CD4-positive, alpha-beta T cell treated with Interferon gamma for 1 hour (primary cell): ENCODE results near the gene SEMA4G.

Experiments used
- DNase-seq: peaks from one replicate; pipeline ENCODE4 v3.0.0-alpha.2; 2020

The SEMA4G gene

GRCh38 chr10:100989088-100989487 lies 19.8 kb downstream of the SEMA4G start:
- no peak for DNase-seq

DNA sequence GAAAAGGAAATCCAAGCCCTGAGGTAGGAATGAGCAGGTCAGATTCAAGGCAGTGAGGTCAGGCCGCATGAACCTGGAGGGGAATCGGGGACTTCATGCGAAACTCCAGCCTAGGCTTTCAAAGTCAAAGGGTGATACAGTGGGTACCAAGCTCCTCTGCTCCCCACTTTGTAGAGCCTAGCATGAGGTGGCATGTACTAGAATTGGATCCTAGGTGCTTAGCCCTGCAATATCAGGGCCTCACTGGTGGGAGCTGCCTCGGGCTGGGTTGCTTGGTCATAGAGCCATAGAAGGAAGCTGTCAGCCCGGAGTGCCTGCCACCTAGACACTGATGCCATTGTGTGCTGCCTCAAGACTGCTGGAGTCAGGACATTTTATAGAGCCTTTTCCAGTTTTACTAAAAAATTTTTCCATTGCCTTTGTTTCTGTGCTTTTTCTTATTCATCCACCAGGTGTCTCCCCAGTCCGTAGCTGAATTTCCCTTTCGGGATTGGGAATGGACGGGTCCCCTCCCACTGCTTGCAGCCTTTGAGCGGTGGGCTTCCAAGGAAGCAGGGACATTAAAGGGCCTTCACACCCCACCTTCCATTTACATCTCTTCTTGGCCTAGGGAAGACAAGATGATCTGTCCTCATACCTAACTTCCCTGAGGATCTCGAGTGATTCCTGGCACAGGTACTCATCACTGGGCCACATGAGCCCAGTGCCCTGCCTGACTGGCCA lies 24.8 kb downstream of the SEMA4G start:
- no peak for DNase-seq

DNA sequence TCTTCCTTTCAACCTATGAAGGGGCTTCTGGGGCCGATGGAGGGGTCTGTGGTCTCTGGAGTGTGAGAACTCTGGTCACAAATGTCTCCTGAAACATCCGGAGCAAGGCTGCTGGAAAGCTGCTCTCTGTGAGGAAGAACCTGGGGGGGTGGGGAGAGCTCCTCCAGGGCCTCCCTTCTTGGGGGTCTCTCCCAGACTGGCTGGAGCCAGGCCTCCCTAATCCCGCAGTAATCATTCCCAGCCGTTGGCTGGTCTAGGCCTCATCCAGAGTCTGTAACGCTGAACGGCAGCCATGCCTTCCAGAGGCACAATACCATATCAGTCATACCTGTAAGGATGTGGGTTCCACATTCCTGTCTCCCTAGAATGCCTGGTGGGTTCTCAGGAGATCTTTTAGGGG lies 25.9 kb downstream of the SEMA4G start:
- no peak for DNase-seq

- no peak for DNase-seq
Measured at GRCh38 chr10:100996678-100997359, 27.5 kb downstream of the SEMA4G start.

GRCh38 chr10:100997360-100998182 lies 28.3 kb downstream of the SEMA4G start:
- peak; percentile 50 for DNase-seq

GRCh38 chr10:100998183-100998990 lies 29.1 kb downstream of the SEMA4G start:
- peak; percentile 58 for DNase-seq

DNA sequence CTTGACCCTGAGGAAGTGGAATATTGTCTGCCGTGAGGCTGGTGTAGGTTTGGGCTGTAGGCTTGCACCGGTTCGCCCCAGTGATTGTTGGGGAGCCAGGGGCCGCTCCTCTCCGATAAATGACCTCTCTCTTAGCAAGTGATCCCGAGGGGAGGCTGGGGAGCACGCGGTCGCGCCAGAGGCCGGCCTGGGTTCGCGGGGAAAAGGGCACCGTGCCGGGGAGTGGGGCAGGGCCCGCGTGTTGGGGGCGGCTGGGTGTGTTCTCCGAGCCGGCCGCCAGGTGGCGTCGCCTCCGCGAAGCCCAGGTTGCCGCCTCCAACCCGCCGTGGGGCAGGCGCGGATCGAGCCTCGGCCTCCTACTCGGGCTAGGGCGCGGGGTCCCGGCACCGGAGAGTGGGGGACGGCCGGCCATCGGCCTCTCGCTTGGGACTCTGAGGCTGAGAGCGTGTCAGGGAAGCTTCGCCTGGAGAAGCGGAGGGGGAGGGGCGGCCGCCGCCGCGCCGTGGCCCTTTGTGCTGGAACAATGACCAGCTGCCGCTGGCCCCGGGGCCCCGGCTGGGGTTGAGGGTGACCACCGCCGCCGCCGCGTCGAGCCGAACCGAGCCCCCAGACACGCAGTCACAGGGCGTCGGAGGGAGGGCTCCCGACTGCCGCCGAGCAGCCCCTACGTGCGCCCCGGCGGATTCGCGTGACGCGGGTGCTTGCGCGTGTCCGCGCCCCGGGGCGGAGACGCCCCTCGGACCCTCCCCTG lies 29.9 kb downstream of the SEMA4G start:
- peak; percentile 76 for DNase-seq

GRCh38 chr10:100999742-101000126 lies 30.4 kb downstream of the SEMA4G start, which contains the start of gene LZTS2:
LZTS2 (plus strand) TSS chr10:100999808; CDS start chr10:101002539, 2,731 bp downstream.
- DNase-seq: no peak

DNA sequence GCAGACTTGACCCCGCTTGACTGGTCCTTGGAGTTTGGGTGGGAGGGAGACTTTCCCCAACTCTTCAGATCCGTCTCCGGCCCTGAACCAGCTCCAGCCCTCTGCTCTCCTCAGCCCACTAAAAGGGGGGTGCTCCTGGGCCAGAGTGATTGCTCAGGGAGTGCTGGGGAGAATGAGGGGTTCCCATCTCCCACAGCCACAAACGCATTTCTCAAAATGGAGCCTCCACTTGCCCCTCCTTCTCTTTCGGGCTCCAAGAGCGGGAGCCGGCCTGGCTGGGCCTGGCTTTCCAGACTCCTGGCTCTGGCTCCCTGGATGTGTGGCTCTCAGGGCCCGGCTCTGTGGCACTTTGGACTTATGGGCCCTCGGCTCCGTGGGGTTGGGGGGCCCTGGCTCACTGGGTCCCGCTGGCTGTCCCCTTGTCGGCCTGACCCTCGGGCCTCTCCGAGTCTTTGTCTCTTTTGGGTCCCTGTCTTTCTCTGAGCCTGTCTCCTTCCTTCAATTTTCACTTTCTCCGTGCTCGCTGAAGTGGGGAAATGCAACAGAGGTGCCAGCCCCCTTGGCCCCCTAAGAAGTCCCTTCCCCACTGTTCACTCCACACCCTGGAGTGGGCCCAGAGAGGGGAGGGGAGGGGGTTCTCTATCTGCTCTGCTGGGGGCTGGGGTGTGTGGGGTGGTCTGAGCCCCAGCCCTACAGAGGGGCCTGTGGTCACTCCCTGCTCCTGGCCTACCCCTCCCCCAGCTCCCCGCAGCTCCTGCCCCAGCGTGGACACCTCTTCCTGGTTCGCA lies 31.0 kb downstream of the SEMA4G start:
- DNase-seq: no peak

- DNase-seq: no peak
Measured at GRCh38 chr10:101000915-101001658, 31.8 kb downstream of the SEMA4G start.

- no peak for DNase-seq
Measured at GRCh38 chr10:101001659-101002035, 32.3 kb downstream of the SEMA4G start.

DNA sequence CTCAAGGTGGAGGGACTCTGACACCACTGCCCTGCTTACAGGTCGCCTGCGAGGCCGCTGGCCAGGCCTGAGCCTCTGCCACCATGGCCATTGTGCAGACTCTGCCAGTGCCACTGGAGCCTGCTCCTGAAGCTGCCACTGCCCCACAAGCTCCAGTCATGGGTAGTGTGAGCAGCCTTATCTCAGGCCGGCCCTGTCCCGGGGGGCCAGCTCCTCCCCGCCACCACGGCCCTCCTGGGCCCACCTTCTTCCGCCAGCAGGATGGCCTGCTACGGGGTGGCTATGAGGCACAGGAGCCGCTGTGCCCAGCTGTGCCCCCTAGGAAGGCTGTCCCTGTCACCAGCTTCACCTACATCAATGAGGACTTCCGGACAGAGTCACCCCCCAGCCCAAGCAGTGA lies 33.2 kb downstream of the SEMA4G start:
- DNase-seq: no peak

- no peak for DNase-seq
Measured at GRCh38 chr10:101003639-101004206, 34.4 kb downstream of the SEMA4G start.

GRCh38 chr10:101005361-101005760 lies 36.1 kb downstream of the SEMA4G start:
- DNase-seq: no peak

GRCh38 chr10:101005869-101006567 lies 36.7 kb downstream of the SEMA4G start:
- DNase-seq: no peak

DNA sequence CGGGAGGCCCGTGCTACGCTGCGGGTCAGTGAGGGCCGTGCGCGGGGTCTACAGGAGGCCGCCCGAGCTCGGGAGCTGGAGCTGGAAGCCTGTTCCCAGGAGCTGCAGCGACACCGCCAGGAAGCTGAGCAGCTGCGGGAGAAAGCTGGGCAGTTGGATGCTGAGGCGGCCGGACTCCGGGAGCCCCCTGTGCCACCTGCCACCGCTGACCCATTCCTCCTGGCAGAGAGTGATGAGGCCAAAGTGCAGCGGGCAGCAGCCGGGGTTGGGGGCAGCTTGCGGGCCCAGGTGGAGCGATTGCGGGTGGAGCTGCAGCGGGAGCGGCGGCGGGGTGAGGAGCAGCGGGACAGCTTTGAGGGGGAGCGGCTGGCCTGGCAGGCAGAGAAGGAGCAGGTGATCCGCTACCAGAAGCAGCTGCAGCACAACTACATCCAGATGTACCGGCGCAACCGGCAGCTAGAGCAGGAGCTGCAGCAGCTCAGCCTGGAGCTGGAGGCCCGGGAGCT lies 37.3 kb downstream of the SEMA4G start:
- no peak for DNase-seq

DNA sequence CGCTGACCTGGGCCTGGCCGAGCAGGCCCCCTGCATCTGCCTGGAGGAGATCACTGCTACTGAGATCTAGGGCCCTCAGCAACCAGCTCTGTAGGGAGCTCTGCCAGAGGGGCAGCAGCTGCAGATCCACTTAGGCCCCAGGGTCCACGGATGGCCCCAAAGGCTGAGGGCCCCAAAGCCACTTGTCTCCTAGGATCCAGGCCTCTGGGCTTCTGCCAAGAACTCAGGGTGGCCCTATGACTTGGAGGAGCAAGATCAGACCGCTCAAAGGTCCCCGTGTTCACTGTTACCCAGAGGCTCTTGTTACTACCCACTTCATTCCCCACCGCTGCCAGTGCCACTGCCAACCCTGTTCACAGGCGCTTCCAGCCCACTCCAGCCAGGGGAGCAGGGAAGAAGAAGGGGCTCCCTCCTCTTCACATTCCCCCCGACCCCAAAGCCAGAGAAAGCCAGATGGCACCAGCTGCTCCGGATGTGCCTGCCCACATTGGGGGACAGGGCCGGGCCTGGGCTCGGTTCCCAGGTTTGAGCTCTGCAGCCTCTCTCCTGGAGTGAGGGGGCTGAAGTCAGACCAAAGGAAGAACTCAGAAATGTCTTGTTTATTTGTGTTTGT lies 37.9 kb downstream of the SEMA4G start:
- DNase-seq: no peak

GRCh38 chr10:101007915-101008822 lies 38.9 kb downstream of the SEMA4G start:
- DNase-seq: no peak
